HG03025 (cell line): Measurements from ENCODE around the gene TRAF6.
"Not testable (repeated sequence)": the region's sequence is repeated elsewhere in the genome, so short reads cannot be mapped to it uniquely, and the experiment has no call there.

Experiments used
- ATAC-seq: cut with Tn5 transposase; IDR thresholded peaks from one replicate; pipeline ENCODE4 v1.9.1; 2021; ENCODE audit warnings: mild to moderate bottlenecking, moderate library complexity; ENCODE audit not compliant: unreplicated experiment, low FRiP score

The TRAF6 gene, protein sequence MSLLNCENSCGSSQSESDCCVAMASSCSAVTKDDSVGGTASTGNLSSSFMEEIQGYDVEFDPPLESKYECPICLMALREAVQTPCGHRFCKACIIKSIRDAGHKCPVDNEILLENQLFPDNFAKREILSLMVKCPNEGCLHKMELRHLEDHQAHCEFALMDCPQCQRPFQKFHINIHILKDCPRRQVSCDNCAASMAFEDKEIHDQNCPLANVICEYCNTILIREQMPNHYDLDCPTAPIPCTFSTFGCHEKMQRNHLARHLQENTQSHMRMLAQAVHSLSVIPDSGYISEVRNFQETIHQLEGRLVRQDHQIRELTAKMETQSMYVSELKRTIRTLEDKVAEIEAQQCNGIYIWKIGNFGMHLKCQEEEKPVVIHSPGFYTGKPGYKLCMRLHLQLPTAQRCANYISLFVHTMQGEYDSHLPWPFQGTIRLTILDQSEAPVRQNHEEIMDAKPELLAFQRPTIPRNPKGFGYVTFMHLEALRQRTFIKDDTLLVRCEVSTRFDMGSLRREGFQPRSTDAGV

DNA sequence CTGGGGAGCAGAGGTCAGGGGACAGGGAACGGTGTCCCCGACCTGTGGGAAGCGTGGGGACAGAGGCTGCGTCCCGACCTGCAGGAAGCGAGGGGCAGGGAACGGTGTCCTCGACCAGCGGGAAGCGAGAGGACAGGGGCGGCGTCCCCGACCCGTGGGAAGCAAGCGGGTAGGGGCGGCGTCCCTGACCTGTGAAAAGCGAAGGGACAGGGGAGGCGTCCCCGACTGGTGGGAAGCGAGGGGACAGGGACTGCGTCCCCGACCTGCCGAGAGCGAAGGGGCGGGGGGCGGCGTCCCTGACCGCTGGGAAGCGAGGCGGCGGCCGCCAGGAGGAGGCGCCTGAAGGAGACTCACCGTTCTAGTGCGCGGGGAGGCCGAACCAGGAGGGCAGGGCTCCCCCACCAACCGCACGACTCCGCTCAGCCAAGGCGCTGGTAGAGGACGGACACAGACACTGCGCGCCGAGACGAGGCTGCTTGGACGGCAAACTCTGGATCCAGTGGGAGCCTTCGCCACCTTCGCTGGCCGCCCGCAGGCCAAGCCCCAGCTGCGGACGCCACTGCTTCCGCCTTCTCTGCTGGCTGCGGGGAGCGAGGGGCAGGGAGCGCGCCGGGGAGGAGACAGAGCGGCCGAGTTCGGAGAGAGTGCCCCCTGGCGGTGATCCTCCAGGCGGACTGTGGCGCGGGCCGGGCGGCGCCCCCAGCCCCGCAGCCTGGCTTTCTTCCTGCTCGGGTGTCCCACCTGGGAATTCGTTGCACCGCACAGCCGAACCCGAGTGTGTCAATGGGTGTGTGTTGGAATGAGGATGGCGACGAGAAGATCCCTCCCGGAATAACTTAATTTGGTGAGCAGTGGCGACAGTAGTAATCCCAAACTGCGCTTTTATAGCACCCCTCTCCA lies at the start of gene TRAF6:
TSS of gene TRAF6 (minus strand) at position 579 of the 900 bp plus-strand sequence. CDS start 8,757 bp downstream, outside the sequence.
- ATAC-seq = peak; percentile 94

DNA sequence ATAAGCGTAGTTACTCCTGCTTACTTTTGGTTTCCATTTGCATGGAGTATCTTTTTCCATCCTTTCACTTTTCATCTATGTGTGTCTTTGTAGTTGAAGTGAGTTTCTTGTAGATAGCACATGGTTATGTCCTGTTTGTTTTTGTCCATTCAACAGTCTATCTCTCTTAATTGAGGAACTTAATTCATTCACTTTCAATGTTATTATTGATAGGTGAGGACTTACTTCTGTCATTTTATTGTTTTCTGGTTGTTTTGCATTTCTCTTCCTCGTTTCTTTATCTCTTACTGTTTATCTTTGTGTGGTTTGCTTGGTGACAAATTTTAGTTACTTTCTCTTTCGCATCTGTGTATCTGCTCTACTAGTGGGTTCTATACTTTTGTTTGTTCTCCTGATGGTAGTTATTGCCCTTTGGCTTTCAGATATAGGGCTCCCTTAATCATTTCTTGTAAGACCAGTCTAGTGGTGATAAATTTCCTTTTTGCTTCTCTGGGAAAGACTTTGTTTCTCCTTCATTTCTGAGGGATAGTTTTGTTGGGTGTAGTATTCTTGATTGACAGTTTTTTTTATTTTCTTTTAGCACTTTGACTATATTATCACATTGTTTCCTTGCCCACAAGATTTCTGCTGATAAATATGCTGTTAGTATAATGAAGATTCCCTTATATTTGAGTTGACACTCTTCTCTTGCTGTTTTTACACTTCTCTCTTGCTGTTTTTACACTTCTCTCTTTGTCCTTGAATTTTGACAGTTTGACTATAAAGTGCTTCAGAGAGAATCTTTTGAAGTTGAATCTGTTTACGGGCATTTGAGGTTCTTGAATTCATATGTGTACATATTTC lies 48.7 kb upstream of the TRAF6 start:
- ATAC-seq = no peak

DNA sequence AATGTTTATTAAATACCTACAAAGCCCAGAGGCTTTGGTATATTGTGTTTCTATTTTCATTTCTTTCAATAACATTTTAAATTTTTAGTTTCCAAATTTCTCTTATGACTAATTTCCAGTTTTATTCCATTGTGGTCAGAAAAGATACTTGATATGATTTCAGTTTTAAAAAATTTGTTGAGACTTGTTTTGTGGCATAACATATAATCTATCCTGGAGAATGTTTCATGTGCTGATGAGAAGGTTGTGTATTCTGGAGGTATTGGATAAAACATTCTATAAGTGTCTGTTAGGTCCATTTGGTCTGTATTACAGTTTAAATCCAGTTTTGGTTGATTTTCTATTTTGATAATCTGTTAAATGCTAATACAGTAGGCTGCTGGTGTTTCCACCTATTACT lies 47.9 kb upstream of the TRAF6 start:
- no peak for ATAC-seq

DNA sequence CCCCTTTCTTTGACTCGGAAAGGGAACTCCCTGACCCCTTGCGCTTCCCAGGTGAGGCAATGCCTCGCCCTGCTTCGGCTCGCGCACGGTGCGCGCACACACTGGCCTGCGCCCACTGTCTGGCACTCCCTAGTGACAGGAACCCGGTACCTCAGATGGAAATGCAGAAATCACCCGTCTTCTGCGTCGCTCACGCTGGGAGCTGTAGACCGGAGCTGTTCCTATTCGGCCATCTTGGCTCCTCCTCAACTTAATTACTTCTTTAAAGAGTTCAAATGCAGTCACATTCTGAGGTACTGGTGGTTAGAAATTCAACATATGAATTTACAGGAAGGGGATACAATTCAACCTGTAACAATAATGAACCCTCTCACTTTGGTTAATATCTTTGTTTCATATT lies 47.3 kb upstream of the TRAF6 start:
- ATAC-seq = not testable (repeated sequence)

DNA sequence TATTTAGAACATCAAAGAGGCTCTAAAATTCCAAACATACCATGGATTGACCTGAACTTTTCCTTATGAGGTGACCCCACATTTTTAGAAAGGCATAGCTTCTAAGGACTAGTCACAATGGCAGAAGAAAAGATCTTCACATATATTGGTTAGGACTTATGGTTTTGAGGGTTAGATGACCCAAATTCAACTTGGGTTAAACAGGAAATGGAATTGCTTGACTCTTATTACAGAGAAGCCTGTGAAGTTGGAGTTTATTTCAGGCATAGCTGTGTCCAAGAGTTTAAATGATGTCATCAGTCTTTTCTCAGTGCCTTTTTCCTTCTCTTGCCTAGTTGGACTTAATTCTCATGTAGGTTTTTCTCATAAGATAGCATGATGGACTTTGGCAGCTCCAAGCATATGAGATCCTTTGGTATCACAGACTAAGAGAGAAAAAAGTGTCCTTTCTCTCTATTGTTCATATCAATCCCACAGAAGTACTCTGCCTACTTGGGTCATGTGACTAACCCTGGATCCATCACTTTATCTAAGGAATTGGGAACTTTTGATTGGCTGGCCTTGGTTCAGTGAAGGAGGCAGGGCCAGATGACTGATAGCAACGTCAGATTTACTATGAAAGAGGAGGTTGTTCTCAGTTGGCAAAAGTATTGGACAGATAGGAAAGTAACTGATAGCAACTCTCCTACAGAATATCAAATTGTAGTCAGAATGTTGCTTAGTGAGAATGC lies 40.5 kb upstream of the TRAF6 start:
- ATAC-seq = no peak

DNA sequence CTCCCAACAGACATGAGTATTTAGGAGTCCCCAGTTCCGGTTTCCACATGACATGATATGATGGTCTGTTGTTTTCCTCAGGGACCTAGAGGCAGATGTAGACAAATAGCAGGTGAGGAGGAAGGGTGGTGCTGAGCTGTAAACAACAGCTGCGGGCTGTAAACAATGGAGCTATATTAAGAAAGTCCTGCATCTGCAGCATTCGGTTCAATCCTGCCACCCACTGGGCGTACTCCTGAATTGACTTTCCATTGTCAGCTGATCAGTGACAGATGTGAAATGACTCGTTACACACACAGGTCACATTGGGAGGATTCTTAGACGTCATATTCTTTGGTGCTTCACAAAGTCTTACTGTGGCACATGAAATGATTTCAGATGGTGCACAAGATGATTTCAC lies 30.9 kb upstream of the TRAF6 start:
- ATAC-seq = peak; percentile 99

DNA sequence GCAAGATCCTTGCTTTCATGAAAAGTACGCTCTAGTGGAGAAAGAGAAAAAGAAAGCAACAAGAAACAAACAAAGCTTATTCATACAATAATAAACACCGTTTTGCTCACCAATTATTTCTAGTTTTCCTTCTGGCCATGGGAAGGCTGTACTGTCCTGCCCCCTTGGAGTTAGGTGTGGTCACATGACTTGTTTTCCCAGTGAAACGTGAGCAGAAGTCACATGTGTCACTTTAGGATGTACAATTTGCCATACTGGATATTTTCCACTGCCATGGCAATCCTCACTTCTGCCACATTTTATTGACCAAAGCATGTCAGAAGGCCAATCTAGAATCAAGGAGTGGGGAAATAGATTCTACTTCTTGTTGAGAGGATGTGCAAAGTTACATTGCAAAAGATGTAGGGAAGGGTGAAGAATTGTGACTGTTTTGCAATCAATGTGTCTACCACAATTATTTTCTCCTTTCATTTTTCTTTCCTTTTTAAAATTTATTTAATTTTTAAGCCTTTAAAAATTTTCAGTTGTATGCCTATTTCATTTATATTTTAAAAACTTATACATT lies 24.3 kb upstream of the TRAF6 start:
- ATAC-seq = no peak

DNA sequence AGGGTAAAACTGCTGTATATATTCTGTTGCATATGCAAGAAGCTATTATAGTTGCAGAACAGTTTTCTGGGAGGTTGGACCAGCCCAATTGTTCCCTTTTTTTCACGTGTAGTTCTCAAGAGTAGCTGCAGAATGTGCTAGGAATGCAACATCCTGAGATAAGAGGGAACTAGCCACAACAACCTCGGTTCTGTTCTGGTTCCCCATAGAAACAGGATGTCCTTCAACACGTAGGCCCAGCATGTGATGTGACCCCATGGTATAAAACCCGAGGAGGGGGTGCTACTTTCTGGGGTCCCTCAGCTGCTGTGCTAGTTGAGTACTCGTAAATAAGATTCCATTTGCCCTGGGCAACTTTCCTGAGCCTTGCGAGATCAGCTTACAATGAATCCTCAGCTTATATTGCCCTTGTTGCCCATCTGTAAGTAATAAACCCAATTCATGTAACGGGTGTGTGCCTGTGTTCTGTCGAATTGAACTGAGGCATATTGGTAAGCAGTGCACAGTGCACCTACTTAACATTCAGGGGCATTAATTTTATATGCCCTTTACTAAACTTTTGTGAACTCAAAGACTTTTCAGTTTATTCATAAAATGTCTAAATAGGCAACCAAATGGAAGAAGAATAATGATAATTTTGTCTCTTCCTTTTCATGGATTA lies 23.0 kb upstream of the TRAF6 start:
- ATAC-seq = no peak

DNA sequence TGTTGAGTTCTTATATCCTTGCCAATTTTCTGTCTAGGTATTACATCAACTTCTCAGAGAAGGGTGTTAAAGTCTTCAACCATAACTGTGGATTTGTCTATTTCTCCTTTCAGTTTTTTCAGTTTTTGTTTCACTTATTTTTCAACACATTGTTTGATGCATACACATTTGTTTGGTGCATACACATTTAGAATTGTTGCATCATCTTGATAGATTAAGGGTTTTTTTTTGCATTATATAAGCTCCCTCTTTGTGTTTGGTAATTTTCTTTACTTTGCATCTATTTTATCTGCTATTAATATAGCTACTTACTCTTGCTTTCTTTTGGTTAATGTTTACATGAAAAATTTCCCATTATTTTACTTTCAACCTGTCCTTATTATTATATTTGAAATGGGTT lies 20.8 kb upstream of the TRAF6 start:
- no peak for ATAC-seq

DNA sequence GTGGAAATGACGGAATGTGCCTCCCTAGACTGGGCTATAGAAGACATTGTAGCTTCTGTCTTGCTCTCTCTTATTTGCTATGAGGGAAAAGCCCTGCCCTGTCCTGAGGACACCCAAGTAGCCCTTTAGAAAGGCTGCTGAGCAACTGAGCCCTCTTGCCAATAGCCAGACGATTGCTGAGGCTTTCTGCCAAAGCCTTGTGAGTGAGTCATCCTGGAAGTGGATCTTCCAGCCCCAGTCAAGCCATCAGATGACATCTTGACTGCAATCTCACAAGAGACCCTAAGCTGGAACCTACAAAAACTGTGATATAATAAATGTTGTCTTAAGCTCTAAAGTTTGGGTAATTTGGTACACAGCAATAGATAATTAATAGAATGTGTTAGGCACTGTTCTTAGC lies 3.9 kb upstream of the TRAF6 start:
- no peak for ATAC-seq

DNA sequence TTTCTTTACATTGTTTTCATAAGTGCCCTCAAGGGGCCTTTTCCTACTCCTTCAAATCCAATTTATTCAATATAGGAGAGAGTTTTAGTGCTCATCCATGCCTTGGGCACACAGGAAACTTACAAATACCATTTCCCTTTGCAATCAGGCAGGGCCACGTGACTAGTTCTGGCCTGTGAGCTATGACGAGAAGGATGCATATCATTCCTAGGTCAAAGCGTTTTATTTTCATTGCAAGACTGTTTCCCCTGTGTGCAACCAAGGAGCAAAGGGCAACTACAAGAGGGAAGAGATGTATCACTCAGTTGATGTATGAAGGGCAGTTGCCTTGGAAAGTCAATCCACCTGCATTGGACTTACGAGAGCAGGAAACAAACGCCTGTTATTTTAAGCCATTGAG lies 1.9 kb upstream of the TRAF6 start:
- ATAC-seq = no peak

DNA sequence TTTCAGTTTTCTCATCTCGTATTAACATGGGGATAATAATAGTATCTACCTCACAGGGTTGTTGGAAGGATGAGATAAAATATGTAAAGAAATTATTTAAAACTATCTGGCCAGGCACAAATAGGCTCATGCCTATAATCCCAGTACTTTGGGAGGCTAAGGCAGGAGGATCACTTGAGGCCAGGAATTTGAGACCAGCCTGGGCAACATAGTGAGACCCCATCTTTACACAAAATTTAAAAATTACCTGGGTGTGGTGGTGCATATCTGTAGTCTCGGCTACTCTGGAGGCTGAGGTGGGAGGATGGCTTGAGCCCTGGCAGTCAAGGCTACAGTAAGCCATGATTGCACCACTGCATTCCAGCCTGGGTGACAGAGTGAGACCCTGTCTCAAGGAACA lies 990 bp upstream of the TRAF6 start:
- ATAC-seq = not testable (repeated sequence)

DNA sequence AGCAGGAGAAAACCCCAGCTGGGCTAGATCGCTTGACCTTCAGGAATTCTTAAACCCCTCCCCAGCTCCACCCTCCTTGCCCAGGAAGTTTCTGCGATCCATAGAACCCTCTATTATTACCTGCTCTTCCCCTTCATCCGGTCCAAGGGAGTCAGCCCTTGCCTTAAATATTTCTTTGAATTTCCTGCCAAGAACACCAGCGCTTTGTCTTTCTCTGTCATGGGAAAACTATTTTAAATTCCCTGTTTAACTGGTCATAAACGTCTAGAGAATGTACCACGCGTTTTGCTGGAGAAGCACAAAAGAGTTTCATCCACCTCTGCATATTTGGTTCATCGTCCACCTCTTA lies 496 bp upstream of the TRAF6 start:
- no peak for ATAC-seq

DNA sequence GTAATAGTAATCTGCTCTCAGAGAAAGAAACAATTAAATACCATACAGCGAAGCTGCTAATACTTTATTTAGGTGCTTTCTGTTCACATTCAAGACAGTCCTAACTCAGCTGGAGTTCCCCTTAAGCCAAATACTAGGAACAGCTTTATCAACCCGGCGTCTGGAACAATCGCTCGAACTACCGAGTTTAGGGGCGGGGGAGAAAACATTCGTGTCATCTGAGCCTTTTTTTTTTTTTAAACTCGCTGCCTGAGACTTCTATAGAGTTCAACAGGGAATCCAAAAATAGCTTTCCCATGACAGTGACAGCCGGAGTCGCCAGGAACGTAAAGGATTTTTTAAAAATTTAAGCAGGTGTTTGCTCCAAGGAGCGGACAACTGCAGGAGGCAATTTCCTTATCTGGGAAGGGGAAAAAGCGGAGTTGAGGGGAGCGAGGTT lies 852 bp downstream of the TRAF6 start:
- ATAC-seq = peak; percentile 25

DNA sequence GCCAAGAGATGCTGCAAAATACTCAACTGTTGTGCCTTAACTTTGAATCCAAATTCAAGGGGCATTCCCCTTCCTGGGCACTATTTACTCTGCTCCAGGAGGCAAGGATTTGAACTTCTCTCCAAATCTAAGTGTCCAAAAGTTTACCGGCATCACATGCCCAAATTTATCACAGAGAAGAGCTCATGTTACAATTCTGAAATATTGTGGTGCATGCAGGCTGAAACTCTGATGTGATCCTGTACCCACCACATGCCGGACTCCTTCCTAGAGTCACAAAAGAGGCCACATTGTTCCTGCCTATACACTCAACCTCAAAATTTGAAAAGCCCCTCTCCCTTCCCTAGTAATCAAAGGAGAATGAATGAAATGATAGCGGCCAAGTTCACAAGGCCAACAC lies 1.3 kb downstream of the TRAF6 start:
- no peak for ATAC-seq

DNA sequence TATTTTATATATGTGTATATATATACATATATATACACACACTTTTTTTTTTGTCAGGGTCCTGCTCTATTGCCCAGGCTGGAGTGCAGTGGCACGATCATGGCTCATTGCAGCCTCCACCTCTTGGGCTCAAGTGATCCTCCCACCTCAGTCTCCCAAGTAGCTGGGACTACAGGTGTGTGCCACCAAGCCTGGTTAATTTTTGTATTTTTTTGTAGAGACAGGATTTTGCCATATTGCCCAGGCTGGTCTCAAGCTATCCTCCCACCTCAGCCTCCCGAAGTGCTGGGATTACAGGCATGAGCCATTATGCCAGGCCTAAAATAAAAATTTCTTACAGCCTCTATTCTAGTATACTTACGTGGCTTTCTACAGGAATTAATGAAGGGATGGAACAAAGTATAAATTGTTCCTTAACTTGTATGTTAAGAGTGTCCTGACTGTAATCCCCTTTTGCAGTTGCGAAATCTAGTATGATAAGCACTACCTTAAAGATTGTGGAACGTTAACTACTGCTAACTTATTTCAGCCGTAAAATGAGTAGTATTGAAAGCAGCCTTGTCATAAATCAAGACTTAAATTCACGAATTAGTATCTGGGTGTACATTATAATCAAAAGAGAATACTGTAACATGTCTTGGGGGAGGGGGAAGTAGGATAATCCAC lies 2.1 kb downstream of the TRAF6 start:
- ATAC-seq = no peak

DNA sequence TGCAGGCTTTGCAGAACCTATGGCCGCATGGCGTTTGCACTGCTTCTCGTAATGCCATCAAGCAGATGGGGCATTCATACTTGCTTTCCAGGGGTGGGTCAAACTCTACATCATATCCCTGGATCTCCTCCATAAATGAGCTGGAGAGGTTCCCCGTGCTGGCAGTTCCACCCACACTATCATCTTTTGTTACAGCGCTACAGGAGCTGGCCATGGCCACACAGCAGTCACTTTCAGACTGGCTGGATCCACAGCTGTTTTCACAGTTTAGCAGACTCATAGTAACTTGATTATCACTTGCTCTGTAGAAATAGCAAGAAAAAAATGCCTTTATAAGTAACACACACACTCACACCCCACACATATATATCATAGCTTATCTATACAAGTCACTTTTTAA lies 8.8 kb downstream of the TRAF6 start:
- ATAC-seq = no peak

DNA sequence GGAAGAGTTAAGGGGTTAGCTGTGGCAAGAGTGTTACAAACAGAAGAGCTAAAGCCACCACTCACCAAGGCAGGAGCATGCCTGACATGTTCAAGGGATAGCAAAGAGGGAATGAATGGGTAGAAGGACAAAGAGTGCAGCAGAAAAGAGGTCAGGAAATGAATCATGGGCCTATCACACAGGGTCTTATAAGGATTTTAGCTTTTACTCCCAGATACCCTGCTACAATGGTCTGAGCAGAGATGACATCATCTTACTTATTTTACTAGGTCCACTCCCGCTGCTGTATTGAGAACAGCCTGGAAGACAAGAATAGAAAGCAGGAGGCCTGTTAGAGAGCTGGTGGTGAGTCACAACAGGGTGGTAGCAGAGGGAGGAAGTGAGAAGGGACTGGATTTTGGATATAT lies 9.8 kb downstream of the TRAF6 start:
- peak; percentile 84 for ATAC-seq
